OCI-LY3 (cell line): ENCODE measurements around the gene LCNL1.

Source experiments
- H2AFZ ChIP-seq: fragments of 200-600, 300-600 bp; shearing (Covaris generic); 2 replicates; pipeline ENCODE4 v1.6.0; 2014; ENCODE audit warnings: antibody characterized with exemption, low read depth, low read length
- H3K27ac ChIP-seq: fragments of 200-600, 300-600 bp; sonication (generic); 2 replicates; pipeline ENCODE4 v1.5.1; 2014; ENCODE audit warnings: mild to moderate bottlenecking, low read length, moderate library complexity, mixed read lengths
- H3K27me3 ChIP-seq: fragments of 200-600, 300-600 bp; sonication (generic); 2 replicates; pipeline ENCODE4 v1.6.1; 2014; ENCODE audit warnings: low read depth, low read length, mixed read lengths
- H3K36me3 ChIP-seq: fragments of 200-600, 300-600 bp; sonication (generic); replicated peaks from 2 replicates; pipeline ENCODE3; 2014; ENCODE audit warnings: low read depth, low read length, mixed read lengths
- H3K4me1 ChIP-seq: fragments of 300-600, 200-600 bp; sonication (generic); 2 replicates; pipeline ENCODE4 v1.6.1; 2014; ENCODE audit warnings: low read length, mixed read lengths
- H3K4me2 ChIP-seq: fragments of 200-600, 300-600 bp; sonication (generic); 2 replicates; pipeline ENCODE4 v1.6.1; 2014; ENCODE audit warnings: low read length, mixed read lengths
- H3K4me3 ChIP-seq: fragments of 300-600, 200-600 bp; sonication (generic); 2 replicates; pipeline ENCODE4 v1.5.1; 2014; ENCODE audit warnings: antibody characterized with exemption, mild to moderate bottlenecking, low read length, moderate library complexity
- H3K79me2 ChIP-seq: fragments of 300-600, 200-600 bp; shearing (Covaris generic); 2 replicates; pipeline ENCODE4 v1.6.1; 2014; ENCODE audit warnings: mild to moderate bottlenecking, low read length, mixed read lengths
- H3K9ac ChIP-seq: fragments of 300-600, 200-600 bp; shearing (Covaris generic); 2 replicates; pipeline ENCODE4 v1.6.0; 2014; ENCODE audit warnings: mild to moderate bottlenecking, low read length, moderate library complexity
- H3K9me3 ChIP-seq: fragments of 200-600, 300-600 bp; shearing (Covaris generic); 2 replicates; pipeline ENCODE4 v1.6.1; 2014; ENCODE audit warnings: low read length, mixed read lengths; ENCODE audit not compliant: insufficient read depth
- H4K20me1 ChIP-seq: fragments of 200-600, 300-600 bp; sonication (generic); 2 replicates; pipeline ENCODE4 v1.6.1; 2016; ENCODE audit warnings: low read length, mixed read lengths; ENCODE audit not compliant: insufficient read depth
- CTCF ChIP-seq: fragments of 200-600, 300-600 bp; sonication (generic); IDR thresholded peaks from 2 replicates; pipeline ENCODE4 v1.5.1; 2014; ENCODE audit warnings: antibody characterized with exemption, low read length, low read depth
- EZH2phosphoT487 ChIP-seq: fragments of 200-600 bp; shearing (Covaris generic); IDR thresholded peaks from 2 replicates; pipeline ENCODE4 v1.6.1; 2018; ENCODE audit warnings: antibody characterized with exemption, mixed run types, low read depth

The LCNL1 gene

DNA sequence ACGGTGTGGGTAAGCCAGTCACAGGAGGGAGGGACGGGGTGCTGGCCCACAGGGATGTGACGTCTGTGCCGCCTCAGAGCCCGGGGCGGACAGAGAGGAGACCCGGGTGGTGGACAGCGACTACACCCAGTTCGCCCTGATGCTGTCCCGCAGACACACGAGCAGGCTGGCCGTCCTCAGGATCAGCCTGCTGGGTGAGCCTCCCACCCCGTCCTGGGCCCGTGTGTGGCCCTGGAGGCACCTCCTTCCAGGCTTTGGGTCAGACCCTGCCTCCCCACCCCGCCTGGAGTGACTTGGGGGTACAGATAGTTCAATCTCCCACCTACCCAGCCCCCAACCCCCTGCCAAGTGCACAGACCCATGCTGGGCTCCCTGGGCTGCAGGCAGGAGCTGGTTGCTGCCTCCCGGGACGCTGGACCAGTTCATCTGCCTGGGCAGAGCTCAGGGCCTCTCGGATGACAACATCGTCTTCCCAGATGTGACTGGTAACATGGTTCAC is 29.0 kb upstream of the LCNL1 start:
- H3K27ac ChIP-seq: no peak overlapping the region
- no peaks in the 10 kb centered on the region; the same call in 1 of the 2 replicates for H3K27me3 ChIP-seq
- H3K4me3 ChIP-seq: no peak overlapping the region
- H2AFZ ChIP-seq: no peak overlapping the region
- no peaks in the 10 kb centered on the region for H3K9me3 ChIP-seq
- peaks cover 10% of the 10 kb centered on the region for H3K4me1 ChIP-seq
- H3K79me2 ChIP-seq: no peaks in the 10 kb centered on the region
- no peaks in the 10 kb centered on the region for H3K36me3 ChIP-seq
- no peak overlapping the region for H3K9ac ChIP-seq
- TF ChIP-seq CTCF: no peak
- no peak for TF ChIP-seq EZH2phosphoT487
- H4K20me1 ChIP-seq: no peaks in the 10 kb centered on the region
- H3K4me2 ChIP-seq: no peak overlapping the region

DNA sequence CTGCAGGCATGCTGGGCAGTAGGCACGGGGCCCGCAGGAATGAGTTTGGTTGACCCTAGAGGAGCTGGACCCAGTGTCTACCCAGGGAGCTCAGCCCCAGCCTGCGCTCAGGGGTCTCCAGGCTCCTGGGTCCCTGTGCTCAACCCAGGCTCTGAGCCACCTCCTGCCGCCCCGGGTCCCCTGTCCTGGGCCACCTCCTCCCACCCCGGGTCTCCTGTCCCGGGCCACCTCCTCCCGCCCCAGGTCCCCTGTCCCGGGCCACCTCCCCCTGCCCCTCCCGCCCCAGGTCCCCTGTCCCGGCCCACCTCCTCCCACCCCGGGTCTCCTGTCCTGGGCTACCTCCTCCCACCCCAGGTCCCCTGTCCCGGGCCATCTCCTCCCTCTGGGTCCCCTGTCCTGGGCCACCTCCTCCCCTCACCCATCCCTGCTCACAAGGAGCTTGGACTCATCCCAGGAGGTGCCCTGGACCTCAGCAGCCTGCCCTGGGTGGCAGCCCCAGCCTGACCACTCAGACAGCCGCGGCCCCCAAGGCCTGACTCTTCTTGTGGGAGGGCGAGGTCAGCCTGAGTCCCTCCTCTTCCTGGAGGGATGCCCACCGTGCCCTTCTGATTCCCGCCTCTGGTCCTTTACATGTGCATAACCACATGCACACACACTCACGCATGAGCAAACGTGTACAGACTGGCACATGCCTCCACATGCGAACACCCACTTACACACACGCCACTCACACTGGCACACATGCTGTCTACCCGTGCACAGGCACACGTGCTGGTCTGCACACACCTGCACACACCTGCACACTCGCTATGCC is 28.3 kb upstream of the LCNL1 start:
- TF ChIP-seq EZH2phosphoT487 (no peak), CTCF (no peak)
- Histone ChIP-seq H2AFZ (no peak overlapping the region), H3K27ac (no peak overlapping the region)

GRCh38 chr9:136955202-136955942 is 27.4 kb upstream of the LCNL1 start:
- TF ChIP-seq CTCF (no peak), EZH2phosphoT487 (no peak)
- no peaks in the 10 kb centered on the region for H3K9me3 ChIP-seq
- no peaks in the 10 kb centered on the region for H3K79me2 ChIP-seq
- no peak overlapping the region for H3K4me2 ChIP-seq
- no peak overlapping the region for H2AFZ ChIP-seq
- no peak overlapping the region for H3K4me3 ChIP-seq
- no peaks in the 10 kb centered on the region for H4K20me1 ChIP-seq
- no peaks in the 10 kb centered on the region for H3K36me3 ChIP-seq
- H3K9ac ChIP-seq: no peak overlapping the region
- peaks cover 4% of the 10 kb centered on the region; the same call in 1 of the 2 replicates for H3K4me1 ChIP-seq
- H3K27me3 ChIP-seq: no peaks in the 10 kb centered on the region; the same call in 1 of the 2 replicates
- no peak overlapping the region for H3K27ac ChIP-seq

More for the DNA sequence above, 28.3 kb upstream of the LCNL1 start:
- H3K27me3 ChIP-seq: no peaks in the 10 kb centered on the region; the same call in 1 of the 2 replicates
- H4K20me1 ChIP-seq: no peaks in the 10 kb centered on the region
- peaks cover 5% of the 10 kb centered on the region; the same call in 1 of the 2 replicates for H3K4me1 ChIP-seq
- no peak overlapping the region for H3K9ac ChIP-seq
- no peak overlapping the region for H3K4me3 ChIP-seq
- no peaks in the 10 kb centered on the region for H3K79me2 ChIP-seq
- H3K9me3 ChIP-seq: no peaks in the 10 kb centered on the region
- H3K4me2 ChIP-seq: no peak overlapping the region
- no peaks in the 10 kb centered on the region for H3K36me3 ChIP-seq

GRCh38 chr9:136955943-136956335 is 26.9 kb upstream of the LCNL1 start:
- H3K4me1 ChIP-seq: no peaks in the 10 kb centered on the region
- H3K27me3 ChIP-seq: no peaks in the 10 kb centered on the region; the same call in 1 of the 2 replicates
- H4K20me1 ChIP-seq: no peaks in the 10 kb centered on the region
- TF ChIP-seq CTCF: no peak
- no peak for TF ChIP-seq EZH2phosphoT487
- no peak overlapping the region for H2AFZ ChIP-seq
- no peaks in the 10 kb centered on the region for H3K9me3 ChIP-seq
- H3K27ac ChIP-seq: no peak overlapping the region
- H3K4me3 ChIP-seq: no peak overlapping the region
- H3K9ac ChIP-seq: no peak overlapping the region
- no peak overlapping the region for H3K4me2 ChIP-seq
- no peaks in the 10 kb centered on the region for H3K79me2 ChIP-seq
- no peaks in the 10 kb centered on the region for H3K36me3 ChIP-seq
